Measurements from ENCODE around the gene TNS3. TPM values are rescaled to one million over a fixed set of nuclear protein-coding genes. Genes with fewer than 3 reads are reported as not detected.
A peak's percentile ranks its signal among the peaks of the same experiment; 100 is the strongest.

Gene TNS3
- total and polyA plus RNA-seq, 10 donors, result 17.7 to 247 (median 147) TPM

DNA sequence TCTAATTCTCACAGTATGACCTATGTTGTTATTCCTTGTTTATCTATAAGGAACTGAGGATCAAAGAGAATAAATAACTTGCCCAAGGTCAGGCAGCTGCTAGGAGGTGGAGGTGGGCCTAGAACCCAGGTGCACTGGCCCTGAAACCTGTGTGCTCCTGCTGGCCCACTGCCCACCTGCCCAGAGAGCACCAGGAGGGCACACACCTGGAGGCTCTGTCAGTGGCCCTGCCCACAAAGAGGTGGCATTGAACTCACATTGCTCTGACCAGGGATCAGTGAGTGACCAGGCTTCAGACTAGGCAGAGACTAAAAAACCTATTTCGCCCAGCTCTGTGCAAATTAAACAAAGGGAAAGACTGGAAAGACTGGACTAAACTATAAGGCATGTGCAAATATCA lies 210.6 kb downstream of the TNS3 start:
- no peak for TF ChIP-seq POLR2A (IDR thresholded peaks at IDR 0.05)
- no peak for TF ChIP-seq POLR2AphosphoS5 (IDR thresholded peaks at IDR 0.05)
- TF ChIP-seq, protein P1, sequence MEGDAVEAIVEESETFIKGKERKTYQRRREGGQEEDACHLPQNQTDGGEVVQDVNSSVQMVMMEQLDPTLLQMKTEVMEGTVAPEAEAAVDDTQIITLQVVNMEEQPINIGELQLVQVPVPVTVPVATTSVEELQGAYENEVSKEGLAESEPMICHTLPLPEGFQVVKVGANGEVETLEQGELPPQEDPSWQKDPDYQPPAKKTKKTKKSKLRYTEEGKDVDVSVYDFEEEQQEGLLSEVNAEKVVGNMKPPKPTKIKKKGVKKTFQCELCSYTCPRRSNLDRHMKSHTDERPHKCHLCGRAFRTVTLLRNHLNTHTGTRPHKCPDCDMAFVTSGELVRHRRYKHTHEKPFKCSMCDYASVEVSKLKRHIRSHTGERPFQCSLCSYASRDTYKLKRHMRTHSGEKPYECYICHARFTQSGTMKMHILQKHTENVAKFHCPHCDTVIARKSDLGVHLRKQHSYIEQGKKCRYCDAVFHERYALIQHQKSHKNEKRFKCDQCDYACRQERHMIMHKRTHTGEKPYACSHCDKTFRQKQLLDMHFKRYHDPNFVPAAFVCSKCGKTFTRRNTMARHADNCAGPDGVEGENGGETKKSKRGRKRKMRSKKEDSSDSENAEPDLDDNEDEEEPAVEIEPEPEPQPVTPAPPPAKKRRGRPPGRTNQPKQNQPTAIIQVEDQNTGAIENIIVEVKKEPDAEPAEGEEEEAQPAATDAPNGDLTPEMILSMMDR (IDR thresholded peaks at IDR 0.05 in 8 of 11, conservative IDR thresholded peaks at IDR 0.05 in 3 of 11), result no peak
- peaks cover 0 to 87% (median 22%) of the 10 kb centered on the region in 6 donors for H3K36me3 ChIP-seq
- H3K9me3 ChIP-seq, result no peaks in the 10 kb centered on the region
- DNase-seq, result peak; percentile 52
- no peaks in the 10 kb centered on the region for H3K27me3 ChIP-seq (replicated peaks in 1 of 7)
- peak overlapping the region in 2 of 8 donors; percentile 16 to 52 for H3K27ac ChIP-seq
- WGBS, 5 donors, result 86 to 95% (median 93%) methylated on average over 1 of the region's 1 CpG
- no peak overlapping the region for H3K4me3 ChIP-seq
- peaks cover 0 to 39% (median 14%) of the 10 kb centered on the region in 6 donors for H3K4me1 ChIP-seq
- intact Hi-C loops (cut with DNase I; ENCODE audit: low total_unique reads), result no loop called here

DNA sequence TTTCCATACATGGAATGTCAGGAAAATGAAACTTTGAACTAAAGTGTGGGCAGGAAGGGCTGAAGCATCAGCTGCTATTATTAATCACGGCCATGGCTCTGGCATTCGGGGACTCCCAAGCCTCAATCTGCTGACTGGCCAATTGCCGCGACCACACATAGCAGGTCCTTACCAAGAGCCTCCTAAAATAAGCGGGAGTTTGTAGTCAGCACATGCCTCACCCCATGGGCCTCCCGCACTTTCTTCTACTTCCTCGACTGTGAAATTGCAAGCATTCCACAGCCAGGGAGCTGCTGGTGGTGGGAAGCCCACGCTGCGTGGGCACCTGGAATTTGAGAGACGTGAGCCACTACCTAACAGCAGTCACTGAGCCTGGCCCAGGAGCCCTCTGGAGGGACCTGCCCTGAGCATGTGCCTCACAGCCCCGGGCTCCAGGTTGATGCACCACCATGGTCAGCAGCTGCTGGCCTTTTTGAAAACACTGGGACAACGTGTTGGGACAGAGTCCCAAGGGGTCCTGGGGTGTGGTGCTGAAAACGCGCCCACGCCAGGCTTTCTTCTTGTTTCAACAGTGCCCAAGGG lies 211.4 kb downstream of the TNS3 start:
- TF ChIP-seq, protein P1 (IDR thresholded peaks at IDR 0.05 in 8 of 11, conservative IDR thresholded peaks at IDR 0.05 in 3 of 11), result no peak
- peak in 1 of 3 donors; percentile 45 for TF ChIP-seq POLR2AphosphoS5 (IDR thresholded peaks at IDR 0.05)
- peak overlapping the region in 2 of 8 donors; percentile 16 to 52 for H3K27ac ChIP-seq
- H3K4me1 ChIP-seq, result peaks cover 0 to 39% (median 14%) of the 10 kb centered on the region in 6 donors
- no peaks in the 10 kb centered on the region for H3K27me3 ChIP-seq (replicated peaks in 1 of 7)
- peaks cover 0 to 85% (median 22%) of the 10 kb centered on the region in 6 donors for H3K36me3 ChIP-seq
- intact Hi-C loops (cut with DNase I; ENCODE audit: low total_unique reads), result no loop called here
- no peak overlapping the region for H3K4me3 ChIP-seq
- no peaks in the 10 kb centered on the region for H3K9me3 ChIP-seq
- 66 to 81% (median 79%) methylated on average over 10 to 15 of the region's 15 CpGs for WGBS, 5 donors
- DNase-seq, result peak; percentile 39

DNA sequence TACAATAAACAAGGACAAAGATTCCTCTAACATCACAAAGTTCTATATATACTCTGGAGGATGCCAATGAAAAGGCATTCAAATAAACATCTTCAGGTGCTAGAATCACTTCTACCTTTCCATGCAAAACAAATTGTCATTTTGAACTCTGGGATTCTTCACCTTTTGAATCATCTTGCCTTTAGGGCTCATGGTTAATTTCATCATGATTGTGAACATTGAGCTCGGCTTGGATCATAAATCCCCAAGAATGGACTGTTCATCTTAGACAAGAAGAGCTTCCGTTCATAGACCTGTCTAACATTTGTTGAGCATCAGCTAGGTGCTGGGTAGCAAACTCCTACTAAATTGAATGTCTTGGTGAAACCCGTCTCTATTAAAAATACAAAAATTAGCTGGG lies 212.2 kb downstream of the TNS3 start:
- Histone ChIP-seq H3K4me1 (peaks cover 0 to 38% (median 14%) of the 10 kb centered on the region in 6 donors), H3K4me3 (no peak overlapping the region), H3K9me3 (no peaks in the 10 kb centered on the region), H3K27me3 (replicated peaks in 1 of 7) (no peaks in the 10 kb centered on the region), H3K27ac (no peak overlapping the region), H3K36me3 (peaks cover 0 to 79% (median 22%) of the 10 kb centered on the region in 6 donors)
- WGBS, 5 donors, result 89 to 99% (median 98%) methylated on average over 3 of the region's 3 CpGs
- no peak for DNase-seq
- TF ChIP-seq POLR2A (IDR thresholded peaks at IDR 0.05), result no peak
- TF ChIP-seq, protein P1 (IDR thresholded peaks at IDR 0.05 in 8 of 11, conservative IDR thresholded peaks at IDR 0.05 in 3 of 11), result no peak
- TF ChIP-seq POLR2AphosphoS5 (IDR thresholded peaks at IDR 0.05), result no peak
- intact Hi-C loops (cut with DNase I; ENCODE audit: low total_unique reads), result no loop called here

DNA sequence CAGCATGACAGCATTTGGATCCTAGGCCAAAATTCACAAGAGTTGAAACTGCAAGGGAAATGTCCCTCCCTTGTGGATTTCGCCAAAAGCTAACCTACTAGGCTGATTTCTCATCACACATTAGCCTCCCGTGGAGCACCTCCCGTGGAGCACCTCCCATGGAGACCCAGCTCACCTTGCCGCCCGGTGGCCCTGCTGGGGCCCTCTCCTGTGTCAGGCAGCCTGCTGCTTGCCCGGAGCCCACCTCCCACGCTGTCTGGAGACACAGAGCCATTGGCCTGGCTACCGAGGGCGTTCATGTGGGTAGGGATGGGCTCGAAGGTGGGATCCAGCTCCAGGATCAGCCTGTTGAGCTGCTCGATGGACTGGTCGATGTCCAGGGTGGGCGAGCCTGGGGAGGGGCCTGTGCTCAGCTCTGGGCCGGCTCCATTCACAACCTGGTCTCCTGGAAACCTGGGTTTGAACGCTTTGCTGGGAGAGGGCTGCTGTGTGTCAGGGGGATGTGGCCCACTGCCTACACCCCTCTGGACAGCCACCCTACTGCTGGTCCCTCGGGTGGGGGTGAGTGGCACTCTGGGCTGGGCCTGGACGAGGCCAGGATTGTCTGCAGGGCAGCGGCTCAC lies 213.6 kb downstream of the TNS3 start:
- TF ChIP-seq, protein P1 (IDR thresholded peaks at IDR 0.05 in 8 of 11, conservative IDR thresholded peaks at IDR 0.05 in 3 of 11), result no peak
- TF ChIP-seq POLR2AphosphoS5 (IDR thresholded peaks at IDR 0.05), result peak in 2 of 3 donors; percentile 24 to 47
- no peak for TF ChIP-seq POLR2A (IDR thresholded peaks at IDR 0.05)
- H3K4me3 ChIP-seq, result no peak overlapping the region
- H3K36me3 ChIP-seq, result peaks cover 0 to 81% (median 24%) of the 10 kb centered on the region in 6 donors
- peak overlapping the region in 1 of 8 donors; percentile 21 for H3K27ac ChIP-seq
- DNase-seq, result peak; percentile 70
- peaks cover 0 to 31% (median 14%) of the 10 kb centered on the region in 6 donors for H3K4me1 ChIP-seq
- intact Hi-C loops (cut with DNase I; ENCODE audit: low total_unique reads), result no loop called here
- no peaks in the 10 kb centered on the region for H3K9me3 ChIP-seq
- 91 to 94% (median 92%) methylated on average over 13 to 18 of the region's 18 CpGs for WGBS, 5 donors
- no peaks in the 10 kb centered on the region for H3K27me3 ChIP-seq (replicated peaks in 1 of 7)

Data from spleen (tissue), 11 donors.